SK-N-SH (cell line): ENCODE measurements around the gene RAC2. TPM values are rescaled to one million over a fixed set of nuclear protein-coding genes. Genes with fewer than 3 reads are reported as not detected.

Source experiments
- CTCF ChIA-PET: fragments of 300-600, 350-600 bp; formaldehyde crosslinking; extraction: SDS; loops from one replicate; lab custom pipeline; 2021; lab: Yijun Ruan, JAX
- POLR2A ChIA-PET: fragments of 350-600 bp; sonication (Branson Sonifier 250); formaldehyde crosslinking; extraction: SDS; loops from one replicate; lab custom pipeline; 2020; ENCODE audit warnings: antibody characterized with exemption, inconsistent platforms; lab: Yijun Ruan, JAX
- DNase-seq: peaks from one replicate; pipeline ENCODE4 v3.0.0; 2012
- H2AFZ ChIP-seq: fragments of 200-600 bp; sonication (generic); 2 replicates; pipeline ENCODE4 v1.8.1; 2016; ENCODE audit warnings: antibody characterized with exemption, mild to moderate bottlenecking, low read depth
- H3F3A ChIP-seq: fragments of 200-600 bp; sonication (generic); replicated peaks from 2 replicates; pipeline ENCODE3; 2016; ENCODE audit warnings: antibody characterized with exemption, mild to moderate bottlenecking; ENCODE audit not compliant: insufficient read depth
- H3K27ac ChIP-seq, 2 experiments: fragments of 200-500 bp in 1 of 2; fragments of 200-600 bp in 1 of 2; sonication (Bioruptor generic) in 1 of 2; sonication (generic), shearing (Covaris generic) in 1 of 2; 2 replicates each; pipeline versions ENCODE4 v1.5.1 to v1.6.1; 2014 to 2016; ENCODE audit warnings: low read depth in 2 of 2, inconsistent platforms in 1 of 2, low read length in 1 of 2, mild to moderate bottlenecking in 1 of 2, mixed read lengths in 1 of 2
- H3K27me3 ChIP-seq: fragments of 200-600 bp; sonication (generic), shearing (Covaris generic); 2 replicates; pipeline ENCODE4 v1.6.1; 2016; ENCODE audit warnings: mixed run types; ENCODE audit not compliant: insufficient read depth
- H3K36me3 ChIP-seq, 2 experiments: fragments of 200-500 bp in 1 of 2; fragments of 200-600 bp in 1 of 2; sonication (Bioruptor generic) in 1 of 2; sonication (generic) in 1 of 2; replicated peaks in 1 of 2; 2 replicates each; pipeline versions ENCODE3 to v1.5.1; 2014 to 2016; ENCODE audit warnings: low read length in 1 of 2, mild to moderate bottlenecking in 1 of 2; ENCODE audit not compliant: insufficient read depth in 2 of 2, control insufficient read depth in 1 of 2
- H3K4me1 ChIP-seq, 2 experiments: fragments of 200-500 bp in 1 of 2; fragments of 200-600 bp in 1 of 2; sonication (Bioruptor generic) in 1 of 2; sonication (generic), shearing (Covaris generic) in 1 of 2; 2 replicates each; pipeline versions ENCODE4 v1.5.1 to v1.6.1; 2014 to 2016; ENCODE audit warnings: low read depth in 1 of 2, low read length in 1 of 2, mixed run types in 1 of 2; ENCODE audit not compliant: insufficient read depth in 2 of 2, control insufficient read depth in 1 of 2
- H3K4me2 ChIP-seq: fragments of 200-600 bp; sonication (generic), shearing (Covaris generic); 2 replicates; pipeline ENCODE4 v1.6.1; 2017; ENCODE audit warnings: mixed run types
- H3K4me3 ChIP-seq, 2 experiments: fragments of 200-500 bp in 1 of 2; fragments of 200-600 bp in 1 of 2; sonication (Bioruptor generic) in 1 of 2; sonication (generic), shearing (Covaris generic) in 1 of 2; 2 replicates each; pipeline versions ENCODE4 v1.5.1 to v1.8.1; 2014 to 2016; ENCODE audit warnings: low read depth in 2 of 2, inconsistent platforms in 1 of 2, low read length in 1 of 2, mild to moderate bottlenecking in 1 of 2, mixed read lengths in 1 of 2, moderate library complexity in 1 of 2
- H3K79me2 ChIP-seq: fragments of 200-600 bp; sonication (generic); 2 replicates; pipeline ENCODE4 v1.8.1; 2017; ENCODE audit warnings: mild to moderate bottlenecking; ENCODE audit not compliant: insufficient read depth
- H3K9ac ChIP-seq: fragments of 200-600 bp; sonication (generic); 2 replicates; pipeline ENCODE4 v1.6.1; 2017; ENCODE audit warnings: mixed run types
- H3K9me2 ChIP-seq: fragments of 200-600 bp; sonication (generic); 2 replicates; pipeline ENCODE4 v1.6.1; 2017; ENCODE audit warnings: mixed run types
- H3K9me3 ChIP-seq: fragments of 200-600 bp; sonication (generic); 2 replicates; pipeline ENCODE4 v1.6.1; 2017; ENCODE audit warnings: mixed run types, mild to moderate bottlenecking, moderate library complexity
- H4K20me1 ChIP-seq: fragments of 200-600 bp; sonication (generic); 2 replicates; pipeline ENCODE4 v1.6.1; 2017; ENCODE audit warnings: mild to moderate bottlenecking, mixed run types; ENCODE audit not compliant: insufficient read depth
- CHD2 ChIP-seq: fragments of 150-350 bp; IDR thresholded peaks from 2 replicates; pipeline ENCODE4 v1.6.1; 2018; ENCODE audit warnings: low read length; ENCODE audit not compliant: partially characterized antibody
- CTCF ChIP-seq: fragments of 200-600 bp; sonication (generic); IDR thresholded peaks from 2 replicates; pipeline ENCODE4 v1.6.1; 2017; ENCODE audit warnings: antibody characterized with exemption, mild to moderate bottlenecking, moderate library complexity
- EP300 ChIP-seq, 2 experiments: IDR thresholded peaks; 2 replicates each; pipeline versions ENCODE4 v1.4.0 to v1.6.1; 2012; ENCODE audit warnings: borderline replicate concordance in 1 of 2, low read depth in 1 of 2, low read length in 1 of 2
- FOXJ3 ChIP-seq: sonication (generic); formaldehyde crosslinking; IDR thresholded peaks from 2 replicates; pipeline ENCODE4 v1.5.1; 2020; ENCODE audit warnings: mild to moderate bottlenecking, missing genetic modification reagents
- FOXM1 ChIP-seq: IDR thresholded peaks from 2 replicates; pipeline ENCODE4 v1.4.0; 2012; ENCODE audit warnings: low read depth, mild to moderate bottlenecking
- IRF3 ChIP-seq: fragments of 150-350 bp; IDR thresholded peaks from 2 replicates; pipeline ENCODE4 v1.6.1; 2016; ENCODE audit warnings: mild to moderate bottlenecking, low read depth, low read length
- MEF2A ChIP-seq: IDR thresholded peaks from 2 replicates; pipeline ENCODE4 v1.4.0; 2012; ENCODE audit warnings: low read depth, borderline replicate concordance
- MXI1 ChIP-seq: IDR thresholded peaks from 2 replicates; pipeline ENCODE4 v1.6.1; 2012; ENCODE audit warnings: mild to moderate bottlenecking, low read depth, low read length, improper control_type of control experiment
- POLR2AphosphoS5 ChIP-seq: IDR thresholded peaks from 2 replicates; pipeline ENCODE4 v1.6.1; 2012; ENCODE audit warnings: low read depth, low read length
- RCOR1 ChIP-seq: fragments of 150-350 bp; IDR thresholded peaks from 2 replicates; pipeline ENCODE4 v1.6.1; 2017; ENCODE audit warnings: antibody characterized with exemption, low read length
- TAF1 ChIP-seq: IDR thresholded peaks from 2 replicates; pipeline ENCODE4 v1.6.1; 2012; ENCODE audit warnings: low read depth, mild to moderate bottlenecking, low read length, moderate library complexity, borderline replicate concordance
- ZBTB33 ChIP-seq: IDR thresholded peaks from 2 replicates; pipeline ENCODE4 v1.4.0; 2012; ENCODE audit warnings: low read depth, borderline replicate concordance
- WGBS: methylation state at CpG from one replicate; pipeline ENCODE4 v1.1.6; 2017; ENCODE audit warnings: low lambda C conversion rate; 5-methylcytosine and 5-hydroxymethylcytosine counted together
- polyA plus RNA-seq, 3 experiments: library from polyadenylated mRNA; depleted of rRNA; stranded (reverse); fragments of >200 nt; gene quantifications; 2 replicates each; pipeline ENCODE4 v1.2.3, GENCODE V29; 2012

Gene RAC2
- polyA plus RNA-seq, 1 of the 3 experiments (the other 2 are of a cell fraction) = 29.9 TPM

GRCh38 chr22:37281646-37282384 is 37.7 kb upstream of the RAC2 start:
- H4K20me1 ChIP-seq = no peaks in the 10 kb centered on the region

More at GRCh38 chr22:37281646-37282384, 37.7 kb upstream of the RAC2 start:
- ChIA-PET CTCF (interaction anchor here (0.9 to 7.4 kb wide), 3 partner anchors 14 to 83 kb away, joined by 3 to 49 read pairs (median 3); no protein-coding TSS in a partner anchor), POLR2A (no interaction called here)
- Histone ChIP-seq H3K4me1 (no peaks in the 10 kb centered on the region), H3K79me2 (no peaks in the 10 kb centered on the region), H3K36me3 (no peaks in the 10 kb centered on the region), H3K9ac (no peak overlapping the region), H3K27me3 (no peaks in the 10 kb centered on the region), H3K9me2 (no peaks in the 10 kb centered on the region), H3K4me2 (no peak overlapping the region), H3K4me3 (no peak overlapping the region), H3F3A (no peaks in the 10 kb centered on the region), H3K9me3 (no peaks in the 10 kb centered on the region), H2AFZ (no peak overlapping the region), H3K27ac (no peak overlapping the region)
- no peak for DNase-seq
- WGBS = 86% methylated on average over 12 of the region's 12 CpGs
- TF ChIP-seq RCOR1 (no peak), FOXJ3 (CRISPR knock-in tag) (no peak), EP300 (IDR thresholded peaks at IDR 0.05; ENCODE audit: borderline replicate concordance in 1 of 2, low read depth in 1 of 2, low read length in 1 of 2) (no peak), ZBTB33 (no peak), TAF1 (no peak), IRF3 (no peak), CTCF (no peak), FOXM1 (no peak), MXI1 (no peak), MEF2A (no peak), CHD2 (no peak), POLR2AphosphoS5 (no peak)
- TF ChIP-seq, all 33 proteins: peak for 0
